Mammary microvascular endothelial cell (primary cell): ENCODE data around the gene MEX3A. TPM values are rescaled to one million over a fixed set of nuclear protein-coding genes. Genes with fewer than 3 reads are reported as not detected.

ENCODE experiments used
- total RNA-seq: library from RNA; depleted of rRNA; stranded (reverse); fragments of >200 nt; gene quantifications from 2 replicates; pipeline ENCODE4 v1.2.3, GENCODE V29; 2015

The MEX3A gene
- 1.8 and 2.8 TPM in 2 replicates for total RNA-seq

GRCh38 chr1:156082309-156083091 is at the start of gene MEX3A:
MEX3A (minus strand) TSS chr1:156082465; CDS start chr1:156081998, 467 bp downstream.

GRCh38 chr1:156114101-156114918 is 32.0 kb upstream of the MEX3A start, which contains the start of gene LMNA:
LMNA (plus strand) TSS chr1:156114711; CDS start chr1:156114919, 208 bp downstream.

GRCh38 chr1:156060937-156061636 is 21.2 kb downstream of the MEX3A start, which contains the start of gene RAB25:
RAB25 (plus strand) TSS chr1:156061160; CDS start chr1:156061401, 241 bp downstream.

GRCh38 chr1:156054500-156055280 is 27.6 kb downstream of the MEX3A start, which contains the start of gene LAMTOR2:
LAMTOR2 (plus strand) TSS chr1:156054782; CDS start chr1:156054890, 108 bp downstream.

GRCh38 chr1:156053768-156054499 is 28.3 kb downstream of the MEX3A start, which contains the start of gene UBQLN4:
UBQLN4 (minus strand) TSS chr1:156053798; CDS start chr1:156053701, 97 bp downstream.

Other genes starting within 250 kb of the MEX3A start
- gene GON4L, start 225.3 kb downstream of the MEX3A start, total RNA-seq, result 14.5 and 15.2 TPM in 2 replicates
- 24.2 and 24.4 TPM in 2 replicates for gene SYT11, start 222.9 kb downstream of the MEX3A start, total RNA-seq
- 31.4 and 38.4 TPM in 2 replicates for gene RIT1, start 171.1 kb downstream of the MEX3A start, total RNA-seq
- 17.7 and 20.1 TPM in 2 replicates for gene KHDC4, start 148.1 kb downstream of the MEX3A start, total RNA-seq
- not detected in 2 replicates for gene RXFP4, start 140.8 kb downstream of the MEX3A start, total RNA-seq
- gene ARHGEF2, start 103.9 kb downstream of the MEX3A start, total RNA-seq, result 79.5 and 79.9 TPM in 2 replicates
- gene SSR2, start 61.5 kb downstream of the MEX3A start, total RNA-seq, result 460 and 503 TPM in 2 replicates
- 30.1 and 30.8 TPM in 2 replicates for gene UBQLN4, start 28.7 kb downstream of the MEX3A start, total RNA-seq
- gene LAMTOR2, start 27.7 kb downstream of the MEX3A start, total RNA-seq, result 93.0 and 94.1 TPM in 2 replicates
- gene RAB25, start 21.3 kb downstream of the MEX3A start, total RNA-seq, result not detected in 2 replicates
- 1,062 and 1,120 TPM in 2 replicates for gene LMNA, start 32.2 kb upstream of the MEX3A start, total RNA-seq
- 0.49 and 1.1 TPM in 2 replicates for gene SEMA4A, start 71.1 kb upstream of the MEX3A start, total RNA-seq
- 15.1 and 17.5 TPM in 2 replicates for gene SLC25A44, start 111.6 kb upstream of the MEX3A start, total RNA-seq
- gene PMF1, start 130.5 kb upstream of the MEX3A start, total RNA-seq, result 102 and 103 TPM in 2 replicates
- not detected in 2 replicates for gene BGLAP, start 159.7 kb upstream of the MEX3A start, total RNA-seq
- 0.20 TPM in 1 of 2 replicates, not detected in the other for gene PAQR6, start 165.6 kb upstream of the MEX3A start, total RNA-seq
- gene SMG5, start 200.4 kb upstream of the MEX3A start, total RNA-seq, result 72.1 and 76.0 TPM in 2 replicates
- 1.6 and 2.3 TPM in 2 replicates for gene TMEM79, start 201.9 kb upstream of the MEX3A start, total RNA-seq
- 105 and 123 TPM in 2 replicates for gene GLMP, start 213.2 kb upstream of the MEX3A start, total RNA-seq
- gene VHLL, start 216.8 kb upstream of the MEX3A start, total RNA-seq, result not detected in 2 replicates